ENCODE data around the gene ENO3. TPM values are rescaled to one million over a fixed set of nuclear protein-coding genes. Genes with fewer than 3 reads are reported as not detected.

ENO3 gene
- total RNA-seq, 4 donors from 2014 or later, result 2.8 to 3.7 (median 3.6) TPM; not detected in 1

GRCh38 chr17:4945176-4945943, 5.6 kb upstream of the ENO3 start:
- DNase-seq, result peak; percentile 79 to 87
- Histone ChIP-seq H3K4me3 (peak overlapping the region in 1 of 2 donors; percentile 82), H3K4me1 (peaks cover 12 to 21% of the 10 kb centered on the region in 2 donors), H3K9me3 (no peaks in the 10 kb centered on the region), H3K36me3 (no peaks in the 10 kb centered on the region), H3K27me3 (no peaks in the 10 kb centered on the region), H3K27ac (peak overlapping the region; percentile 93 to 98)
- TF ChIP-seq CTCF (IDR thresholded peaks at IDR 0.05) (no peak), POLR2A (IDR thresholded peaks at IDR 0.05) (no peak)
- intact Hi-C loops (cut with DNase I; ENCODE audit: low total_unique reads), result no loop called here

GRCh38 chr17:4945944-4946280, 5.0 kb upstream of the ENO3 start:
- no peak for DNase-seq
- H3K4me1 ChIP-seq, result peaks cover 12 to 21% of the 10 kb centered on the region in 2 donors
- no peaks in the 10 kb centered on the region for H3K9me3 ChIP-seq
- no peaks in the 10 kb centered on the region for H3K27me3 ChIP-seq
- TF ChIP-seq POLR2A (IDR thresholded peaks at IDR 0.05), result no peak
- TF ChIP-seq CTCF (IDR thresholded peaks at IDR 0.05), result no peak
- intact Hi-C loops (cut with DNase I; ENCODE audit: low total_unique reads), result no loop called here
- peak overlapping the region; percentile 93 to 98 for H3K27ac ChIP-seq
- peak overlapping the region in 1 of 2 donors; percentile 82 for H3K4me3 ChIP-seq
- H3K36me3 ChIP-seq, result no peaks in the 10 kb centered on the region

- no peaks in the 10 kb centered on the region for H3K36me3 ChIP-seq
- H3K27ac ChIP-seq, result peak overlapping the region; percentile 93 to 98
- TF ChIP-seq CTCF (IDR thresholded peaks at IDR 0.05) (no peak), POLR2A (IDR thresholded peaks at IDR 0.05) (no peak)
- H3K4me1 ChIP-seq, result peaks cover 12 to 17% of the 10 kb centered on the region in 2 donors
- peak overlapping the region; percentile 82 to 97 for H3K4me3 ChIP-seq
- no peaks in the 10 kb centered on the region for H3K27me3 ChIP-seq
- peak in 1 of 2 donors; percentile 14 for DNase-seq
- H3K9me3 ChIP-seq, result no peaks in the 10 kb centered on the region
- intact Hi-C loops (cut with DNase I; ENCODE audit: low total_unique reads), result no loop called here
Observed at GRCh38 chr17:4946312-4946976, 4.5 kb upstream of the ENO3 start.

GRCh38 chr17:4947010-4947410, 3.9 kb upstream of the ENO3 start:
- DNase-seq, result peak in 1 of 2 donors; percentile 46
- TF ChIP-seq CTCF (IDR thresholded peaks at IDR 0.05) (no peak), POLR2A (IDR thresholded peaks at IDR 0.05) (no peak)
- Histone ChIP-seq H3K36me3 (no peaks in the 10 kb centered on the region), H3K27me3 (no peaks in the 10 kb centered on the region), H3K27ac (peak overlapping the region; percentile 93 to 98), H3K4me1 (peaks cover 12 to 17% of the 10 kb centered on the region in 2 donors), H3K9me3 (no peaks in the 10 kb centered on the region), H3K4me3 (peak overlapping the region; percentile 82 to 97)
- intact Hi-C loops (cut with DNase I; ENCODE audit: low total_unique reads), result no loop called here
